Stomach (tissue), 19 donors: ENCODE data around the gene EXT2. TPM values are rescaled to one million over a fixed set of nuclear protein-coding genes. Genes with fewer than 3 reads are reported as not detected.

Experiments
- DNase-seq, 2 donors: peaks; one replicate each; pipeline versions ENCODE4 v3.0.0 to v3.0.0-alpha.2; 2013 to 2019
- H3K27ac ChIP-seq, 5 donors: fragments of 200-600 bp in 4 of 5; sonication (generic) in 4 of 5; one replicate each; pipeline ENCODE4 v1.5.1; 2013 to 2019; ENCODE audit warnings: mild to moderate bottlenecking in 1 of 5, moderate library complexity in 1 of 5
- H3K27me3 ChIP-seq, 3 donors: fragments of 200-600 bp; sonication (generic); one replicate each; pipeline ENCODE4 v1.5.1; 2017 to 2019; ENCODE audit warnings: mixed run types in 1 of 3
- H3K36me3 ChIP-seq, 4 donors: fragments of 200-600 bp; sonication (generic); 1 replicate in 3 of 4; 2 replicates in 1 of 4; pipeline ENCODE4 v1.5.1; 2016 to 2019
- H3K4me1 ChIP-seq, 4 donors: fragments of 200-600 bp; sonication (generic); one replicate each; pipeline ENCODE4 v1.5.1; 2016 to 2019
- H3K4me3 ChIP-seq, 4 donors: fragments of 200-600 bp; sonication (generic) in 3 of 4; one replicate each; pipeline ENCODE4 v1.5.1; 2016 to 2019; ENCODE audit warnings: mild to moderate bottlenecking in 1 of 4
- H3K9me3 ChIP-seq, 4 donors: fragments of 200-600 bp; sonication (generic); one replicate each; pipeline ENCODE4 v1.5.1; 2016 to 2019
- EP300 ChIP-seq: sonication (generic); formaldehyde crosslinking; IDR thresholded peaks from one replicate; pipeline ENCODE4 v1.6.1; 2017; ENCODE audit warnings: antibody characterized with exemption
- POLR2A ChIP-seq, 4 donors: fragments of 450-650 bp; IDR thresholded peaks; one replicate each; pipeline ENCODE4 v1.6.1; 2016; ENCODE audit warnings: antibody characterized with exemption in 4 of 4, control low read depth in 2 of 4, mild to moderate bottlenecking in 1 of 4, moderate library complexity in 1 of 4
- POLR2AphosphoS5 ChIP-seq, 3 donors: sonication (generic); formaldehyde crosslinking; IDR thresholded peaks; one replicate each; pipeline ENCODE4 v1.6.1; 2016; ENCODE audit warnings: antibody characterized with exemption in 3 of 3
- WGBS, 5 donors: extraction: QIAGEN DNeasy Blood & Tissue Kit in 3 of 5; methylation state at CpG; one replicate each; pipeline versions ENCODE4 v1.1.5 to v1.1.7; 2013 to 2018; 5-methylcytosine and 5-hydroxymethylcytosine counted together
- intact Hi-C: fragments of 100-400 bp; cut with DNase I; formaldehyde crosslinking; loops from one replicate; pipeline ENCODE4 v1.15.1; 2023; ENCODE audit warnings: low total_unique reads
- long read RNA-seq, 10 donors: transcript quantifications; one replicate each; lab custom pipeline, GENCODE V29; 2026
- polyA plus RNA-seq, 3 donors: library from polyadenylated mRNA; stranded (reverse); fragments of 200-250 nt; gene quantifications; one replicate each; pipeline ENCODE4 v1.2.3, GENCODE V29; 2013
- total RNA-seq, 5 donors: library from RNA; depleted of rRNA; stranded (reverse); fragments of >200 nt; gene quantifications; one replicate each; pipeline versions ENCODE4 v1.1.0 to v1.2.3, GENCODE V29; 2014 to 2016
- TF ChIP-seq, protein P1 (sequence below), 7 experiments: fragments of 450-650 bp in 4 of 7; fragments of 200-600 bp in 3 of 7; sonication (generic) in 3 of 7; IDR thresholded peaks; one replicate each; pipeline ENCODE4 v1.5.1; 2016 to 2019; ENCODE audit warnings: antibody characterized with exemption in 7 of 7, control low read depth in 2 of 7, mild to moderate bottlenecking in 1 of 7
- donor health status: healthy with polysubstance abuse.
- donor health status: Bipolar disorder and iron deficiency.
- donor health status: healthy.

EXT2 gene
- total RNA-seq (10 to 100 TPM; 10.5 to 93.8 (median 49.1) TPM), polyA plus RNA-seq (10 to 100 TPM; 11.8 to 16.0 (median 15.2) TPM)
- long read RNA-seq, donor 1, partial matches to known transcripts: 0 of 3 reads
- long read RNA-seq, donor 1, other reads (novel, unspliced or antisense): 0 of 3 reads
- long read RNA-seq, donor 2, transcript EXT2-210 (14 exons, 3,136 nt): major isoform, 9 of 9 reads
- long read RNA-seq, donor 2, partial matches to known transcripts: 0 of 9 reads
- long read RNA-seq, donor 2, other reads (novel, unspliced or antisense): 0 of 9 reads
- long read RNA-seq, donor 3, transcript EXT2-210 (14 exons, 3,136 nt): major isoform, 6 of 11 reads
- long read RNA-seq, donor 3, partial matches to known transcripts: 5 of 11 reads
- long read RNA-seq, donor 3, other reads (novel, unspliced or antisense): 0 of 11 reads
- long read RNA-seq, donor 4: 0 reads
- long read RNA-seq, donor 5, transcript EXT2-210 (14 exons, 3,136 nt): major isoform, 6 of 13 reads
- long read RNA-seq, donor 5, partial matches to known transcripts: 6 of 13 reads
- long read RNA-seq, donor 5, other reads (novel, unspliced or antisense): 0 of 13 reads
- long read RNA-seq, donor 6, transcript EXT2-210 (14 exons, 3,136 nt): major isoform, 10 of 23 reads
- long read RNA-seq, donor 6, partial matches to known transcripts: 13 of 23 reads
- long read RNA-seq, donor 6, other reads (novel, unspliced or antisense): 0 of 23 reads
- long read RNA-seq, donor 7, partial matches to known transcripts: 0 of 4 reads
- long read RNA-seq, donor 7, other reads (novel, unspliced or antisense): 0 of 4 reads
- long read RNA-seq, donor 8, partial matches to known transcripts: 10 of 13 reads
- long read RNA-seq, donor 8, other reads (novel, unspliced or antisense): 0 of 13 reads
- long read RNA-seq, donor 9, partial matches to known transcripts: 5 of 9 reads
- long read RNA-seq, donor 9, other reads (novel, unspliced or antisense): 0 of 9 reads
- long read RNA-seq, donor 10, partial matches to known transcripts: 0 of 2 reads
- long read RNA-seq, donor 10, other reads (novel, unspliced or antisense): 0 of 2 reads

DNA sequence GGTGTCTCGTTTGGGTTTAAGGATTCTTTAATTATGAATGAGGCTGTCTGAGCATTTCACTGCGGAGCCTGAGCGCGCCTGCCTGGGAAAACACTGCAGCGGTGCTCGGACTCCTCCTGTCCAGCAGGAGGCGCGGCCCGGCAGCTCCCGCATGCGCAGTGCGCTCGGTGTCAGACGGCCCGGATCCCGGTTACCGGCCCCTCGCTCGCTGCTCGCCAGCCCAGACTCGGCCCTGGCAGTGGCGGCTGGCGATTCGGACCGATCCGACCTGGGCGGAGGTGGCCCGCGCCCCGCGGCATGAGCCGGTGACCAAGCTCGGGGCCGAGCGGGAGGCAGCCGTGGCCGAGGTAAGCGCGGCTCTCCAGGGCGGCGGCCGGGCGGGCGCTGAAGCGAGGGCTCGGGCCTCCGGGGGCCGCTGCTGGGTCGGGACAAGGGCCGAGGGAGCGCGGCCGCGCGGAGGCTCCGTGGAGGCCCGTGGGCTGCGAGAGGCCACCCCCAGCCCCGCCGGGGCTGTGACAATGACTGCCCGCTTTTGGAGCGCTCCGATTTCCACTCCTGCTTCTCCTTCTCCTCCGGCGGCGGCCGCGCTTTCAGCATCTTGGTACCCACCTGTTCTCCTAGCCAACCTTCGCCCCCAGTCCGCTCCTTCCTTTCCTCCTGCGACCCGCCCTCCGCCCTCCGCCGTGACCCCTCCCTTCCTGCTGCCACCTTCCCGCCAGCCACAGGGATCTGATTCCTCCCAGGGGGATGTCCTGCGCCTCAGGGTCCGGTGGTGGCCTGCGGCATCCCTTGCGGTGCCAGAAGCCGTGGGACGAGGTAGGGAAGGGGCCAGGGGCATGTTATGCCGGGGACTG is at the start of gene EXT2:
EXT2 (plus strand) TSS at position 173 of the 854 bp plus-strand sequence. CDS start 12,035 bp downstream, outside the sequence.
- Histone ChIP-seq H3K27me3 (no peaks in the 10 kb centered on the region), H3K4me3 (peak within 1 kb of the TSS; percentile 72 to 86 (median 78)), H3K36me3 (peaks cover 0 to 12% (median 2%) of the 10 kb centered on the region in 4 donors), H3K4me1 (peaks cover 10 to 31% (median 20%) of the 10 kb centered on the region in 4 donors), H3K27ac (peak within 1 kb of the TSS; percentile 80 to 94 (median 86)), H3K9me3 (no peaks in the 10 kb centered on the region)
- intact Hi-C loops: no loop called here
- TF ChIP-seq, protein P1, sequence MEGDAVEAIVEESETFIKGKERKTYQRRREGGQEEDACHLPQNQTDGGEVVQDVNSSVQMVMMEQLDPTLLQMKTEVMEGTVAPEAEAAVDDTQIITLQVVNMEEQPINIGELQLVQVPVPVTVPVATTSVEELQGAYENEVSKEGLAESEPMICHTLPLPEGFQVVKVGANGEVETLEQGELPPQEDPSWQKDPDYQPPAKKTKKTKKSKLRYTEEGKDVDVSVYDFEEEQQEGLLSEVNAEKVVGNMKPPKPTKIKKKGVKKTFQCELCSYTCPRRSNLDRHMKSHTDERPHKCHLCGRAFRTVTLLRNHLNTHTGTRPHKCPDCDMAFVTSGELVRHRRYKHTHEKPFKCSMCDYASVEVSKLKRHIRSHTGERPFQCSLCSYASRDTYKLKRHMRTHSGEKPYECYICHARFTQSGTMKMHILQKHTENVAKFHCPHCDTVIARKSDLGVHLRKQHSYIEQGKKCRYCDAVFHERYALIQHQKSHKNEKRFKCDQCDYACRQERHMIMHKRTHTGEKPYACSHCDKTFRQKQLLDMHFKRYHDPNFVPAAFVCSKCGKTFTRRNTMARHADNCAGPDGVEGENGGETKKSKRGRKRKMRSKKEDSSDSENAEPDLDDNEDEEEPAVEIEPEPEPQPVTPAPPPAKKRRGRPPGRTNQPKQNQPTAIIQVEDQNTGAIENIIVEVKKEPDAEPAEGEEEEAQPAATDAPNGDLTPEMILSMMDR (IDR thresholded peaks at IDR 0.05): peak in 5 of 7 experiments; percentile 67 to 89 (median 86)
- peak; percentile 30 to 83 (median 81) for TF ChIP-seq POLR2AphosphoS5 (IDR thresholded peaks at IDR 0.05)
- no peak for TF ChIP-seq POLR2A (IDR thresholded peaks at IDR 0.05)
- WGBS, 5 donors: 0 to 1% (median 0%) methylated on average over 29 to 83 of the region's 83 CpGs
- DNase-seq: peak; percentile 93 to 96

DNA sequence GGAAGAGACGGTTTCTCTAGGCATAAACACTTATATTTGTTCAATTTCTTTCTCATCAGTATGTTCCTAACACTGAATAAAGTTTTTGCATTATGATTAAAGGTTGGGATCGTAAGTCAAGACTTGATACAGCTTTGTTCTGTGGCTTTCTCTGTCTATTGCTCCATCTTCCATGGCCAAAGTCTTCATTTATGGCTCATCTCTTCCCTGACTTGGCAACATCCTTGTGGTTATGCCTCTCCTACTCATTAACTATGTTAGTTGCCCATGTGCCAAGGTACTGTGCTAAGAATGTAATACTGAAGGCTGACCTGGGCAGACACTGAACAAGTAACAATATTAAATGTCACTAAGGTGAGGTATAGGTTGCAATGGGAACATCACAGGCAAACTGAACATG is 49.3 kb upstream of the EXT2 start:
- Histone ChIP-seq H3K27ac (no peak overlapping the region), H3K4me3 (no peak overlapping the region), H3K36me3 (no peaks in the 10 kb centered on the region), H3K9me3 (peaks cover 0 to 4% (median 0%) of the 10 kb centered on the region in 4 donors), H3K27me3 (no peaks in the 10 kb centered on the region), H3K4me1 (no peaks in the 10 kb centered on the region)
- TF ChIP-seq EP300: no peak
- no peak for TF ChIP-seq POLR2AphosphoS5 (IDR thresholded peaks at IDR 0.05)
- TF ChIP-seq, protein P1 (IDR thresholded peaks at IDR 0.05): no peak
- no peak for TF ChIP-seq POLR2A (IDR thresholded peaks at IDR 0.05)
- no peak for DNase-seq
- intact Hi-C loops: loop anchor here (10.0 kb wide), 1 partner anchor 171 kb away; no protein-coding TSS in a partner anchor
- 73 to 86% (median 77%) methylated on average over 2 of the region's 2 CpGs for WGBS, 5 donors

DNA sequence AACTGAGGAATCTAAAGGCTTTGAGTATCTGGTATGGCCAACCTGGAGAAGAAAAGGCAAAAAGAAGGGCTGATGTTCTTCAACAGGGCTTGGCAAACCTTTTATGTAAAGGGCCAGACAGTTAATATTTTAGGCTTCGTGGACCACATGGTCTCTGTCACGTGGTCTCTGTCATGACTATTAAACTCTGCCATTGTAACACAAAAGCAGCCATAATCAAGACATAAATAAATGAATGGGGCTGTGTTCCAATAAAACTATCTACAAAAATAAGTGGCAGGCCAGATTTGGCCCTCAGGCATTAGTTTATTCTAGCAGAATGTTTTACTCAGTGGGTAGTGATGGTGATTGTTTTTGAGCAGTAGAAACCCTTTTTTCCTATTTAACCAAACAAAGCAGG is 48.2 kb upstream of the EXT2 start:
- Histone ChIP-seq H3K4me3 (no peak overlapping the region), H3K36me3 (no peaks in the 10 kb centered on the region), H3K4me1 (no peaks in the 10 kb centered on the region), H3K27ac (no peak overlapping the region), H3K27me3 (no peaks in the 10 kb centered on the region), H3K9me3 (no peaks in the 10 kb centered on the region)
- no peak for DNase-seq
- WGBS, 5 donors: 55 to 77% (median 64%) methylated on average over 2 of the region's 2 CpGs
- intact Hi-C loops: loop anchor here (10.0 kb wide), 1 partner anchor 172 kb away; no protein-coding TSS in a partner anchor
- TF ChIP-seq POLR2AphosphoS5 (IDR thresholded peaks at IDR 0.05) (no peak), EP300 (no peak), POLR2A (IDR thresholded peaks at IDR 0.05) (no peak)
- TF ChIP-seq, protein P1 (IDR thresholded peaks at IDR 0.05): no peak
